ENCODE data around the gene PPP4R1.
"Not testable (repeated sequence)": the region's sequence is repeated elsewhere in the genome, so short reads cannot be mapped to it uniquely, and the experiment has no call there.

The PPP4R1 gene

DNA sequence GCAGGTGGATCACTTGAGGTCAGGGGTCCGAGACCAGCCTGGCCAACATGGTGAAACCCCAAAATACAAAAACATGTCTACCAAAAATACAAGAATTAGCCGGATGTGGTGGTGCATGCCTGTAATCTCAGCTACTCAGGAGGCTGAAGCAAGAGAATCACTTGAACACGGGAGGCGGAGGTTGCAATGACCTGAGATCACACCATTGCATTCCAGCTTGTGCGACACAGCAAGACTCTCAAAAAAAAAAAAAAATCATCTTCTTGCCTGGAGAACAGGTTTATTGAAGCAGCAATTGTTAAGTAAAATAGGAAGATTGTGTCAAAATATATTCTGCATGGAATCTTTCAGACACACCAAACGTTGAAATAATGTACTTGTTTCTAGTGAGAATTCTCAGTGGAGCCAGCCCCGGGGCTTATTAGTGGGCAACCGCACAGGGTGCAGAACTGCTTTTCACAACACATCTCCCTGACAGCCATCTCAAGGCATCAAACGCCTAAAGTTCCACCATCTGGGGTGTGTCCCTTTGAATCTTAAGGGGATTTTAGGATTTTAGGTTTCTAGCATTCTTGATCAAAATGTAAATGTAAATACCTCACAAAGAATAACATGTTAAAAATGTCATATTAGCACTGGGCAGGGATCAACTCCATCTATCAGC is 28.6 kb upstream of the PPP4R1 start:
- Histone ChIP-seq H2AFZ (ENCODE audit: low read depth) (no peak overlapping the region), H3K36me3 (ENCODE audit: insufficient read depth) (no peaks in the 10 kb centered on the region), H4K20me1 (ENCODE audit: insufficient read depth) (no peaks in the 10 kb centered on the region), H3K4me3 (IDR thresholded peaks at IDR 0.05; ENCODE audit: insufficient read depth, low read depth, low read length) (no peak overlapping the region), H3K79me2 (ENCODE audit: insufficient read depth, low read depth) (no peaks in the 10 kb centered on the region), H3K4me2 (no peak overlapping the region), H3K27me3 (ENCODE audit: insufficient read depth, low read depth) (no peaks in the 10 kb centered on the region), H3K27ac (no peak overlapping the region), H3K9ac (no peak overlapping the region), H3K4me1 (ENCODE audit: low read depth, poor library complexity, severe bottlenecking) (peaks cover 2% of the 10 kb centered on the region)
- TF ChIP-seq, protein P1, sequence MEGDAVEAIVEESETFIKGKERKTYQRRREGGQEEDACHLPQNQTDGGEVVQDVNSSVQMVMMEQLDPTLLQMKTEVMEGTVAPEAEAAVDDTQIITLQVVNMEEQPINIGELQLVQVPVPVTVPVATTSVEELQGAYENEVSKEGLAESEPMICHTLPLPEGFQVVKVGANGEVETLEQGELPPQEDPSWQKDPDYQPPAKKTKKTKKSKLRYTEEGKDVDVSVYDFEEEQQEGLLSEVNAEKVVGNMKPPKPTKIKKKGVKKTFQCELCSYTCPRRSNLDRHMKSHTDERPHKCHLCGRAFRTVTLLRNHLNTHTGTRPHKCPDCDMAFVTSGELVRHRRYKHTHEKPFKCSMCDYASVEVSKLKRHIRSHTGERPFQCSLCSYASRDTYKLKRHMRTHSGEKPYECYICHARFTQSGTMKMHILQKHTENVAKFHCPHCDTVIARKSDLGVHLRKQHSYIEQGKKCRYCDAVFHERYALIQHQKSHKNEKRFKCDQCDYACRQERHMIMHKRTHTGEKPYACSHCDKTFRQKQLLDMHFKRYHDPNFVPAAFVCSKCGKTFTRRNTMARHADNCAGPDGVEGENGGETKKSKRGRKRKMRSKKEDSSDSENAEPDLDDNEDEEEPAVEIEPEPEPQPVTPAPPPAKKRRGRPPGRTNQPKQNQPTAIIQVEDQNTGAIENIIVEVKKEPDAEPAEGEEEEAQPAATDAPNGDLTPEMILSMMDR (conservative IDR thresholded peaks at IDR 0.05; ENCODE audit: low read depth, low read length): no peak

DNA sequence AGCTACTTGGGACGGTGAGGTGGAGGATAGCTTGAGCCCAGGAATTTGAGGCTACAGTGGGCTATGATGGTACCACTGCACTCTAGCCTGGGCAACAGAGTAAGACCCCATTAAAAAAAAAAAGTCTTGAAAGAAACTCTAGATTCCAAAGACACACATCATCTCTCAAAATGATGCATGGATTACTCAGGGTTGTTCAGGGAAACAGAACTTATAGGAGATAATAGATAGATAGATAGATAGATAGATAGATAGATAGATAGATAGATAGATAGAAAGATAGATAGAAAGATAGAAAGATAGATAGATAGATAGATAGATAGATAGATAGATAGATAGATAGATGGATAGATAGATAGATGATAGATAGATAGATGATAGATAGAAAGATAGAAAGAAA is 26.7 kb upstream of the PPP4R1 start:
- H3K4me2 ChIP-seq; H3K36me3 ChIP-seq (ENCODE audit: insufficient read depth); H3K27me3 ChIP-seq (ENCODE audit: insufficient read depth, low read depth); H3K27ac ChIP-seq; H3K4me1 ChIP-seq (ENCODE audit: low read depth, poor library complexity, severe bottlenecking); H2AFZ ChIP-seq (ENCODE audit: low read depth); H4K20me1 ChIP-seq (ENCODE audit: insufficient read depth); H3K9ac ChIP-seq; H3K4me3 ChIP-seq (IDR thresholded peaks at IDR 0.05; ENCODE audit: insufficient read depth, low read depth, low read length); H3K79me2 ChIP-seq (ENCODE audit: insufficient read depth, low read depth): not testable (repeated sequence)

DNA sequence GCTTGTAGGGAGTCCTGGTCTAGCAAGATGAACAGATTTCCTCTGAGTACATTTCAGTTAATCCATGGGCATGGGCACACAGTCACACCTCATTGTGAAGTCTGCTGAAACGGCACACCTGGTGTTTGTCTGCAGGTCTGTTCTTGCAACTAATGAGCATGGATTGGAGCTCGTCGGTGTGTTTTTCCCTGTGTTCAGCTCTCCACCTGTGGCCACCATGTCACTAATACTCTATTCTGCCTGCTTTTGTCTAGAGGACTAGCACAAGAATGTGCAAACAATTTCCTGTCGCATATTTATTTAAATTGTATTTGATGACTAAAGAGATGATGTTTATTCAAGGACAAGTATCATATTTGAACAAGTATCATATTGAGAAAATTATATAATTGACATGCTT is 24.5 kb upstream of the PPP4R1 start:
- Histone ChIP-seq H4K20me1 (ENCODE audit: insufficient read depth) (no peaks in the 10 kb centered on the region), H3K9ac (no peak overlapping the region), H3K4me1 (ENCODE audit: low read depth, poor library complexity, severe bottlenecking) (no peaks in the 10 kb centered on the region), H3K27ac (no peak overlapping the region), H3K36me3 (ENCODE audit: insufficient read depth) (no peaks in the 10 kb centered on the region), H2AFZ (ENCODE audit: low read depth) (no peak overlapping the region), H3K4me2 (no peak overlapping the region), H3K79me2 (ENCODE audit: insufficient read depth, low read depth) (no peaks in the 10 kb centered on the region), H3K4me3 (IDR thresholded peaks at IDR 0.05; ENCODE audit: insufficient read depth, low read depth, low read length) (no peak overlapping the region), H3K27me3 (ENCODE audit: insufficient read depth, low read depth) (no peaks in the 10 kb centered on the region)
- TF ChIP-seq, protein P1 (conservative IDR thresholded peaks at IDR 0.05; ENCODE audit: low read depth, low read length): no peak

DNA sequence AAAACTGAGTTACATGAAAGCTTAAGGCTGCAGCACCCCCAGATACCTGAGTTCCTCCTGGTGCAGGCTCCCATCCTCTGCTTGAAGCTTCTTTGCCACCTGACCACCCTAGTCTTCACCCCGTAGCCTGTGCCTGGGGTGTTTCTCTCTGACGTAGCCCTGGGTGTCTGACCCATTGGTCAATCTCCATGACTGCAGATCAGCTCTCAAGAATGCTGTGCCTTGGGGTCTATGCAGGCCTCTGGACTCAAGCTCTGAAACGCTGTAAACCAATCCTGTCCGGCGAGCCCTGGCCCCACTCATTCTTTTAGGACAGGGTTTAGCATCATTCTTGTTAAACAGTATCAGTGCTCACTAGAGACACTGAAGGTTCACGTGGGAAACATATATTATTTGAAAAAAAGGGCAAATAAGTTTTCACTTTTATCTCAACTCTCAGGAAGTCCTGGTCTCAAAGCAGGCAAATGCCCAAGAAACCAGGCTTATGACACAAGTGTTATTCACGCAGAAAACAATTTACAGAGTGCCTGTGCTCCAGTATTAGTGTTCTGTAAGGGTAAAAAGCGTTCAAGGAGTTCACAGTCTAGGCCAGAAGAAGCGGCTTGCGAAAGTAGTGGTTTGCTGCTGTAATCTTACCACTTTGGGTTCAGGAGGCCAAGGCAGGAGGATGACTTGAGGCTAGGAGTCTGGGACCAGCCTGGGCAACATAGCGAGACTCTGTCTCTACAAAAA is 22.8 kb upstream of the PPP4R1 start:
- no peak overlapping the region for H3K9ac ChIP-seq
- H4K20me1 ChIP-seq (ENCODE audit: insufficient read depth): no peaks in the 10 kb centered on the region
- TF ChIP-seq, protein P1 (conservative IDR thresholded peaks at IDR 0.05; ENCODE audit: low read depth, low read length): no peak
- H3K4me3 ChIP-seq (IDR thresholded peaks at IDR 0.05; ENCODE audit: insufficient read depth, low read depth, low read length): no peak overlapping the region
- H2AFZ ChIP-seq (ENCODE audit: low read depth): no peak overlapping the region
- H3K27me3 ChIP-seq (ENCODE audit: insufficient read depth, low read depth): no peaks in the 10 kb centered on the region
- H3K4me1 ChIP-seq (ENCODE audit: low read depth, poor library complexity, severe bottlenecking): no peaks in the 10 kb centered on the region
- H3K27ac ChIP-seq: no peak overlapping the region
- H3K36me3 ChIP-seq (ENCODE audit: insufficient read depth): no peaks in the 10 kb centered on the region
- no peak overlapping the region for H3K4me2 ChIP-seq
- H3K79me2 ChIP-seq (ENCODE audit: insufficient read depth, low read depth): no peaks in the 10 kb centered on the region

DNA sequence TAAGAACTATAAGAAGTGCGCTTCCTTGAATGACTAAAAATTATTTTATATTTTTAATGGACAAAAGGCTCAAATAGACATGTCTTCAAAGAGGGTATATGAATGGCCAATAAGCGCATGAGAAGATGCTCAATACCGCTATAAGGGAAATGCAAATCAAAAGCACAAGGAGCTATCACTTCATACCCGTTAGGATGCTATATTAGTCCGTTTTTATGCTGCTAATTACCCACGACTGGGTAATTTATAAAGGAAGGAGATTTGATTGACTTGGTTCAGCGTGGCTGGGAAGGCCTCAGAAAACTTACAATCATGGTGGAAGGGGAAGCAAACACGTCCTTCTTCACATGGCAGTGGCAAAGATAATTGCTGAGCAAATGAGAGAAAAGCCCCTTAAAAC is 20.5 kb upstream of the PPP4R1 start:
- H3K4me1 ChIP-seq (ENCODE audit: low read depth, poor library complexity, severe bottlenecking): no peaks in the 10 kb centered on the region
- no peak overlapping the region for H2AFZ ChIP-seq (ENCODE audit: low read depth)
- TF ChIP-seq, protein P1 (conservative IDR thresholded peaks at IDR 0.05; ENCODE audit: low read depth, low read length): no peak
- H3K4me3 ChIP-seq (IDR thresholded peaks at IDR 0.05; ENCODE audit: insufficient read depth, low read depth, low read length): no peak overlapping the region
- no peaks in the 10 kb centered on the region for H3K79me2 ChIP-seq (ENCODE audit: insufficient read depth, low read depth)
- no peak overlapping the region for H3K4me2 ChIP-seq
- no peak overlapping the region for H3K27ac ChIP-seq
- H4K20me1 ChIP-seq (ENCODE audit: insufficient read depth): no peaks in the 10 kb centered on the region
- no peaks in the 10 kb centered on the region for H3K36me3 ChIP-seq (ENCODE audit: insufficient read depth)
- no peak overlapping the region for H3K9ac ChIP-seq
- no peaks in the 10 kb centered on the region for H3K27me3 ChIP-seq (ENCODE audit: insufficient read depth, low read depth)

Data from KMS-11 (cell line).